Measurements from ENCODE around the gene FOXD3. TPM values are rescaled to one million over a fixed set of nuclear protein-coding genes. Genes with fewer than 3 reads are reported as not detected.

Gene FOXD3
- total RNA-seq, 1 donor from 2014 or later = not detected

DNA sequence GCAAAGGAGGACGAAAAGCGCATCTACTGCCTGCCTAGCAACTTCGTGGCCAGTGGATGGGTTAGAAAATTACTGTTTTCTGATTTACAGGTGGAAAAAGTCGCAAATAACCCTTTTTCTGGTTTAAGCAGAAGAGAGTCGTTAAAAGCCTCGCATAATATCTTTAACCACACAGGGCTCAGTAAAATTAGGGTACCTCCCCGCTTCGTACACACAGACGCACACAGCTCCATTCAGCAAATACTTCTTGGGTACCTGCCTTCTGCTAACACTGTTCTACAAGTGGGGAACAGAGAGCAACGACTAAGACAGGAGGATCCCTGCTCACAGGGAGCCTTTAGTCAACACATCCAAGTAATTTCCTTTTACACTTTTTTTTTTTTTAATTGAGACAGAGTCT lies 45.8 kb downstream of the FOXD3 start:
- TF ChIP-seq, protein P1, sequence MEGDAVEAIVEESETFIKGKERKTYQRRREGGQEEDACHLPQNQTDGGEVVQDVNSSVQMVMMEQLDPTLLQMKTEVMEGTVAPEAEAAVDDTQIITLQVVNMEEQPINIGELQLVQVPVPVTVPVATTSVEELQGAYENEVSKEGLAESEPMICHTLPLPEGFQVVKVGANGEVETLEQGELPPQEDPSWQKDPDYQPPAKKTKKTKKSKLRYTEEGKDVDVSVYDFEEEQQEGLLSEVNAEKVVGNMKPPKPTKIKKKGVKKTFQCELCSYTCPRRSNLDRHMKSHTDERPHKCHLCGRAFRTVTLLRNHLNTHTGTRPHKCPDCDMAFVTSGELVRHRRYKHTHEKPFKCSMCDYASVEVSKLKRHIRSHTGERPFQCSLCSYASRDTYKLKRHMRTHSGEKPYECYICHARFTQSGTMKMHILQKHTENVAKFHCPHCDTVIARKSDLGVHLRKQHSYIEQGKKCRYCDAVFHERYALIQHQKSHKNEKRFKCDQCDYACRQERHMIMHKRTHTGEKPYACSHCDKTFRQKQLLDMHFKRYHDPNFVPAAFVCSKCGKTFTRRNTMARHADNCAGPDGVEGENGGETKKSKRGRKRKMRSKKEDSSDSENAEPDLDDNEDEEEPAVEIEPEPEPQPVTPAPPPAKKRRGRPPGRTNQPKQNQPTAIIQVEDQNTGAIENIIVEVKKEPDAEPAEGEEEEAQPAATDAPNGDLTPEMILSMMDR (IDR thresholded peaks at IDR 0.05; ENCODE audit: insufficient read depth, low read length, poor library complexity, severe bottlenecking) = no peak
- peak overlapping the region; percentile 95 for H3K4me3 ChIP-seq (ENCODE audit: low read depth, low read length)
- H3K36me3 ChIP-seq (ENCODE audit: control insufficient read depth, insufficient read depth, low read length) = no peaks in the 10 kb centered on the region
- no peaks in the 10 kb centered on the region for H3K27me3 ChIP-seq (ENCODE audit: control insufficient read depth, insufficient read depth, low read length)
- no peak for DNase-seq (ENCODE audit: low read depth)

Other genes starting within 250 kb of the FOXD3 start
- 10.6 and 14.5 TPM in 2 replicates for gene ALG6, start 45.1 kb downstream of the FOXD3 start, total RNA-seq
- gene ITGB3BP, start 200.7 kb downstream of the FOXD3 start, total RNA-seq = 9.2 and 12.4 TPM in 2 replicates
- gene EFCAB7, start 201.0 kb downstream of the FOXD3 start, total RNA-seq = 3.8 and 5.8 TPM in 2 replicates